HT-29 (cell line): ENCODE data around the gene METTL21C. TPM values are rescaled to one million over a fixed set of nuclear protein-coding genes. Genes with fewer than 3 reads are reported as not detected.

Experiments
- DNase-seq: peaks from one replicate; pipeline ENCODE4 v3.0.0-alpha.2; 2015; ENCODE audit warnings: low spot score
- total RNA-seq: library from RNA; depleted of rRNA; stranded (reverse); fragments of >200 nt; shearing (Covaris generic); gene quantifications from 2 replicates; pipeline ENCODE4 v1.2.3, GENCODE V29; 2014; rRNA removed

Gene METTL21C
- total RNA-seq, 1 experiment from 2014 or later: not detected

DNA sequence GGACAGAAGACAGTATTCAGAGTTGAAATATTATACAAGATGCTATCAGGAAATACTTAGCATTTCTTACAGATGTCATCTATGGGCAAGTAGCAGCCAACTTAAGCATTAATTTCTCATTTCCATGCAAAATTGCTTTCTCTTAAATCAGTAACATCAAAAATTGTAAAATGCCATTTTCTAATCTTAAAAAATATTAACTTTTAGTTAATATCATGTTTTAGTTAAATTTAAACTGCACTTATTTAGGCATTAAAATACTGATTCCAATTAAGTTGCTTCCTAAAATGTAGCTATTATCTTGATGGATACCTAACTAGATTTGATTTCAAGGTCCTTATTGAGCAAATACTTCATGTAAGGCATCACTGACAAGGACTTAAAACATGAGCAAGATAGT lies 27.8 kb downstream of the METTL21C start:
- no peak for DNase-seq

DNA sequence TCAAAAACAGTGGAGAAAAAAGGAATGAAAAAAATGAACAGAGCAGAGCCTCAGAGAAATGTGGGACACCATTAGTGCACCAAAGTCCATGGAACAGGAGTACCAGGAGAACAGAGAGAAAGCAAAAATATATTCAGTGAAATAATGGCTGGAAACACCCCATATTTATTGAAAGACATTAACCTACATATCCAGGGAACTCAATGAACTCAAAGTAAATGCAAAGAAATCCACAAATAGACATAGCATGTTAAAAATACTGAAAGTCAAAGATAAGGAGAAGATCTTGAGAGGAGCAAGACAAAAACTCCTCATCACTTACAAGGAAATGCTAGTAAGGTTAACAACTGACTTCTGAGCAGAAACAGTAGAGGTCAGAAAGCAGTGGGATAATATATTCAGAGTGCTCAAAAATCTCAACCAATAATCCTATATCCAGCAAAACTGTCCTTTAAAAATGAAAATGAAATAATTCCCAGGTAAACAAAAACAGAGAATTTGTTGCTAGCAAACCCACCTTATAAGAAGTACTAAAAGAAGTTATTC lies 35.6 kb downstream of the METTL21C start:
- no peak for DNase-seq

DNA sequence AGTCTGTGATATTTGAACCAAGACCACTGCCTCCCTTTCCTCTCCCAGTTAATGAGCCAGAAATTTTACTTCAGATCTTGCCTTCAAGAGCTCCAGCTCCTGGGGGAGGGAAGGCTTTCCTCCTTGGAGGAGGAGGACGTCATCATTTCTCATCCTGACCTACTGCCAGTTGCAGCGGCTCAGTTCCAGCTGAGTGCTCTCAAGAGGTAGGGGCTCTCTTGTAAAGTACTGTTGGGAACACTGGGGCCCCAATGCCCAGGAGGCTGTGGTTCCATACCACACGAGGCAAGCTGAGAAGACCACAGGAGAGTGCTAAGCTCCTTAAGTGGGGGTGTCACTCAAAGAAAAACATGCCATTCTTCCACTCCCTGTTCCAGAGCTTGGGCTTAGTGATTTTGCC lies 36.2 kb downstream of the METTL21C start:
- no peak for DNase-seq

DNA sequence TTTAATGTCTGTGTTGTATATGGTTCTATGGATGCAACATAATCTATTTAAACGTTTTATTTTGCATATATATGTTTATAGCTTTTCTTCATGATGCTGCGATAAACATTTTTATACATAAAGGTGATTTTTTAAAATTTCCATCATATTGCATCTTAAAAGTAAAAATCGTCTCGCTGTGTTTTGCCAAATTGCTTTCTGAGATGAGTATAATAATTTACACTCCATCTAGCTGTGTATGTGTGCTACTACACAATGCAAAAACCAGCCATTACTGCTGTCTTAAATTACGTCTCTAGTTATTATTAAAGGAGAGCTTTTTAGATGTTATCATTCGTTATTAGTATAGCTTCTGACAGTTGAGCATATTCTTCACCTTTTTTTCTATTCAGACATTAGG lies 37.2 kb downstream of the METTL21C start:
- DNase-seq: no peak

DNA sequence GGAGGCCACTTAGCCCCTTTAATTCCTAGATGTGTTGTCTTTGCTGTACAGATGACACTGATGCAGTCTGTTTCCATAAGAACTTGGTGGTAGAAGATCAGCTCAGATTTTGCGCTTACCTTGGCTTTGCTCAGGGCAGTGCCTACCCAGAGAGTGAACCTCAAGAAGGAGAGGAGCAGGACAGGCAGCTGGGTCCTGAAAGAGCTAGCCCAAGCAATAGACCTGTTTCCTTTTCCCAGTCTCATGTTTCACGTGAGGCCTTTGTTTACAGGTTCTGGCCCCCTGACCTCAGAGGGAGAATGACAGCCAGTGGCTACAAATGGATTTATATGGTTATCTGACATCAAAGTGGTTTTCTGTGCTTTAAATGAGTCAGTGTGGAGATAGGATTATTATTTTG lies 40.1 kb downstream of the METTL21C start:
- DNase-seq: no peak

DNA sequence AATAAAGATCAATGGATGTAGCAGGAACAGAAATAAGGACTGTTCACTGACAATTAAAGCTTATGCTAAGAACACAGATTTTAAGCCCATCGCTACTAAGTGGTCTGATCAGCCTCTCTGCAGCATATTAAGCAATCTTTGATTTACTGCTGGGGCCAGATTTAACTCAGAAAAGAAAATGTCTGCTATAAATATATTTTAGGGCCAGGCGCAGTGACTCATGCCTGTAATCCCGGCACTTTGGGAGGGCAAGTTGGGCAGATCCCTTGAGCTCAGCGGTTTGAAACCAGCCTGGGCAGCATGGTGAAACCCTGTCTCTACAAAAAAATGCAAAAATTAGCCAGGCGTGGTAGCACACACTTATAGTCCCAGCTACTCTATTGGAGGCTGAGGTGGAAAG lies 43.0 kb downstream of the METTL21C start:
- no peak for DNase-seq

GRCh38 chr13:102651392-102651791 lies 43.5 kb downstream of the METTL21C start:
- peak; percentile 5 for DNase-seq

DNA sequence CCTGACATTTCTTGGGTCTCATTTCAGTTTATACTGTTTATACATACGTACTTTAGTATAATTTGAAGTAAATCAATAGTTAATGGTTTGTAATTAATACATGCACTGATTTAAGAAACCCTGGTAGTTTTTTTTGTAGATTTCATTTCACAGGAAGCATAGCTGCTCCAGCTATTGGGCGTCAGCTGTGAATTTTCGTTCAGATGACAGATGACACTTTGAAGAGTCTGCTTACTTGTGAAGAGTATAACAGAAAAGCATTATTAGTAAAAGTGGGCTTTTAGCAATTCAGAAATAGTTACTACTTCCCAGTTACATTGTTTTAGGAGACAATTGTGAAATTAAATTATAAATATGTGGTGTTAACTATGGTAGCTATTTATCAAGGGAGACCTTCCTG lies 44.4 kb downstream of the METTL21C start:
- DNase-seq: no peak

DNA sequence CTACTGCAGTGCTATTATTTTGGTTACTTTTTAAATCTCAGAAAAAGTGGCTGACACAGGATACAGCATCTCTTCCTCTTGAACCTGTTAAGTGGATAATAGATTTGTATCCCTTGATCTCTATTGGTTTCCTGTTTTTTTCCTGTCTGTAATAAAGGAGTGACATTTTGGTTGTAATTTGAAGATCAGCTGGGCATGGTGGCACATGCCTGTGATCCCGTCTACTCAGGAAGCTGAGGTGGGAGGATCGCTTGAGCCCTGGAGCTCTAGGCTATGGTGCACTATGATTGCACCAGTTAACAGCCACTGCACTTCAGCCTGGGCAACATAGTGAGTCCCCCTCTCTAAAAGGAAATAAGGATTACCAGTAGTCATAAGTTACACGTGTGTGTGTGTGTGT lies 46.8 kb downstream of the METTL21C start:
- no peak for DNase-seq

DNA sequence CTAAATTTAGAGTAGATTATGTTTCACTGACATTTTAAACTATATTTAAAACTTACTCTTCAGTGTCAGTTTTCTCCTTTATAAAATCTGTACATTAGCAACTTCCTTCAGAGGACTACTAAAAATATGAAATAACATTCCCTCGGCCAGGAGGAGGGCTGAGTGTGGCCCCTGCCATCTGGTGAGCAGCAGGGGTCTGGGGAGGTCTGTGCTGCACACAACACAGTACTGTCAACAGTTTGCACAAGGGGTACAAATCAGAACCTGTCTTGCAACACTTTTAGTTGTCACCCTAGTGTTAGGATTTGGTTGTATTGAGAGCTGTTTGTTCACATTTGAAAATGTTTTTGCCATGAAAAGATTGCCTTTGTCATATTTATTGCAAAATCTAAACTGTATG lies 49.1 kb downstream of the METTL21C start:
- no peak for DNase-seq

DNA sequence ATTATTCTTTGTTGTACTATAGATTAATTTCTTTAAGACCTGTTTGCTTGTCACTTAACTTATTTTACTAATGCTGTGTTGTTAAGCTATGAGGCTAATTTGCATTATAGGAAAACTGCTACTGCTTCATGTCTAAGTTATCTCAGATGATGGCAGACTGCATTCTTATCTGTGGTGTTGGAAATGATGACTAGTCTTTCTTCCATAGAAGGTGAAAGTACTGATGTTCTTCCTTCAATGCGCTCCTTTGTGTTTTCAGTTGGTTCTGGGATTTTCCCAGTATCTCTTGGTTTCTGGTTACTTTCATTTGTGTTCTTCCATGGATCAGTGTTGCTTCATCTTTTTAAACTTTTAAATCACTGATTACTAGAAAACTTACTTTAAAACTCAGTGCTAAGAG lies 51.2 kb downstream of the METTL21C start:
- no peak for DNase-seq

DNA sequence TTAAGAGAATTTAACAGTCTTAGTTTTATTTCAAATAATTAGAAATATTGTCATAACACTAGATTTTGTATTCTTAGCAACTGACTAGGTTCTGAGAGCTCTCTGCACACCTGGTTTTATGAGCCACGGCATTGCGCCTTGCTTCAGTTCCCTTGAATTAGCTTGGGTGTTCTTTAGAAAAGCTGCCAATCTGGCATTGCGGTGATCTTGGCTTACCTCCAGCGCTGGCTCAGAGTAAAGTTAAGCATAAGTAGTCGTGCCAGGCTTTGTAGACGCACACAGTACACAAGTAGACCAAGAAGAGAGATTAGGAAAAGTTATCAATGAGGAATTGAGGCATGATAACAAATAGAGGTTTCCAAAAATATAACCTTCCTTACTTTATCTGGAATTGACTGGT lies 52.4 kb downstream of the METTL21C start:
- DNase-seq: no peak

GRCh38 chr13:102642029-102642428 lies 52.8 kb downstream of the METTL21C start:
- no peak for DNase-seq

- DNase-seq: no peak
Measured at GRCh38 chr13:102638741-102639140, 56.1 kb downstream of the METTL21C start.

Other genes starting within 250 kb of the METTL21C start
- 19.5 and 23.5 TPM in 2 replicates for gene TPP2, start 98.1 kb downstream of the METTL21C start, total RNA-seq
- gene TEX30, start 78.7 kb upstream of the METTL21C start, total RNA-seq: 15.4 and 19.4 TPM in 2 replicates
- gene POGLUT2, start 103.9 kb upstream of the METTL21C start, total RNA-seq: 0.99 and 1.2 TPM in 2 replicates
- gene BIVM, start 104.1 kb upstream of the METTL21C start, total RNA-seq: 1.4 and 2.3 TPM in 2 replicates
- gene ERCC5, start 151.0 kb upstream of the METTL21C start, total RNA-seq: 33.1 and 33.8 TPM in 2 replicates